ENCODE results near the gene TANC1.

Gene TANC1

GRCh38 chr2:158998551-158999248, 30.3 kb downstream of the TANC1 start:
- H2BK120ac ChIP-seq (ENCODE audit: insufficient read depth, low read length, poor library complexity): no peak overlapping the region
- H3K79me2 ChIP-seq (ENCODE audit: control insufficient read depth, insufficient read depth, low read length, poor library complexity): no peaks in the 10 kb centered on the region
- H3K27ac ChIP-seq (ENCODE audit: low read depth, low read length): no peak overlapping the region
- peak overlapping the region; percentile 24 for H3K14ac ChIP-seq (ENCODE audit: low read length)
- H4K8ac ChIP-seq (ENCODE audit: low read depth, low read length): no peak overlapping the region
- H3K9ac ChIP-seq (ENCODE audit: low read length): no peak overlapping the region
- no peak overlapping the region for H4K91ac ChIP-seq (ENCODE audit: low read depth, low read length)
- peak overlapping the region; percentile 12 for H3K4ac ChIP-seq (ENCODE audit: low read depth, low read length)
- H2BK12ac ChIP-seq (ENCODE audit: low read length): peak overlapping the region; percentile 33
- H4K12ac ChIP-seq (ENCODE audit: low read depth, low read length): no peak overlapping the region
- H3K4me2 ChIP-seq (ENCODE audit: low read length): no peak overlapping the region
- peaks cover 10% of the 10 kb centered on the region for H3K79me1 ChIP-seq (ENCODE audit: low read length)
- H2BK5ac ChIP-seq (ENCODE audit: low read depth, low read length, poor library complexity): no peak overlapping the region
- no peak for DNase-seq
- no peak overlapping the region for H3K23ac ChIP-seq (ENCODE audit: low read length)
- no CpG with 5 or more reads among the region's 6 CpGs for whole genome bisulfite sequencing (ENCODE audit: extremely low coverage, insufficient coverage, insufficient read length)
- no peaks in the 10 kb centered on the region for H3K27me3 ChIP-seq (ENCODE audit: insufficient read depth, low read length)
- peak overlapping the region; percentile 80 for H3K18ac ChIP-seq (ENCODE audit: low read length)
- peaks cover 29 to 39% of the 10 kb centered on the region in 2 experiments for H3K4me1 ChIP-seq (ENCODE audit: control insufficient read depth in 1 of 2, insufficient read depth in 2 of 2, low read length in 2 of 2)
- H3K9me3 ChIP-seq (ENCODE audit: insufficient read depth, low read depth, low read length): no peaks in the 10 kb centered on the region
- no peak overlapping the region for H3K4me3 ChIP-seq (ENCODE audit: low read depth, low read length)
- H2AFZ ChIP-seq (ENCODE audit: insufficient read depth, low read length, poor library complexity): no peak overlapping the region
- H3K36me3 ChIP-seq (ENCODE audit: control insufficient read depth in 1 of 2, insufficient read depth in 2 of 2, low read length in 2 of 2): peaks cover 8% of the 10 kb centered on the region in 2 experiments
- H2AK5ac ChIP-seq (ENCODE audit: low read length): no peak overlapping the region

- Histone ChIP-seq H3K9me3 (ENCODE audit: insufficient read depth, low read depth, low read length) (no peaks in the 10 kb centered on the region), H3K27me3 (ENCODE audit: insufficient read depth, low read length) (no peaks in the 10 kb centered on the region), H3K27ac (ENCODE audit: low read depth, low read length) (no peak overlapping the region), H3K23ac (ENCODE audit: low read length) (no peak overlapping the region), H4K91ac (ENCODE audit: low read depth, low read length) (no peak overlapping the region), H3K9ac (ENCODE audit: low read length) (no peak overlapping the region), H2AK5ac (ENCODE audit: low read length) (no peak overlapping the region), H3K18ac (ENCODE audit: low read length) (no peak overlapping the region), H2AFZ (ENCODE audit: insufficient read depth, low read length, poor library complexity) (no peak overlapping the region), H3K36me3 (ENCODE audit: control insufficient read depth in 1 of 2, insufficient read depth in 2 of 2, low read length in 2 of 2) (peaks cover 8 to 9% of the 10 kb centered on the region in 2 experiments), H3K4me1 (ENCODE audit: control insufficient read depth in 1 of 2, insufficient read depth in 2 of 2, low read length in 2 of 2) (peaks cover 29 to 39% of the 10 kb centered on the region in 2 experiments), H3K4me3 (ENCODE audit: low read depth, low read length) (no peak overlapping the region), H3K79me1 (ENCODE audit: low read length) (peaks cover 10% of the 10 kb centered on the region), H2BK120ac (ENCODE audit: insufficient read depth, low read length, poor library complexity) (no peak overlapping the region), H3K4me2 (ENCODE audit: low read length) (no peak overlapping the region), H3K79me2 (ENCODE audit: control insufficient read depth, insufficient read depth, low read length, poor library complexity) (no peaks in the 10 kb centered on the region), H3K4ac (ENCODE audit: low read depth, low read length) (no peak overlapping the region), H2BK5ac (ENCODE audit: low read depth, low read length, poor library complexity) (no peak overlapping the region), H4K12ac (ENCODE audit: low read depth, low read length) (no peak overlapping the region), H4K8ac (ENCODE audit: low read depth, low read length) (no peak overlapping the region), H3K14ac (ENCODE audit: low read length) (no peak overlapping the region), H2BK12ac (ENCODE audit: low read length) (no peak overlapping the region)
- WGBS (ENCODE audit: extremely low coverage, insufficient coverage, insufficient read length): no CpG with 5 or more reads among the region's 4 CpGs
- DNase-seq: no peak
Observed at GRCh38 chr2:158999458-158999857, 31.0 kb downstream of the TANC1 start.

- H2BK120ac ChIP-seq (ENCODE audit: insufficient read depth, low read length, poor library complexity): peak overlapping the region; percentile 0
- WGBS (ENCODE audit: extremely low coverage, insufficient coverage, insufficient read length): 100% methylated on average over 2 of the region's 8 CpGs
- no peak overlapping the region for H4K12ac ChIP-seq (ENCODE audit: low read depth, low read length)
Observed at GRCh38 chr2:159000072-159000471, 31.6 kb downstream of the TANC1 start.

GRCh38 chr2:159002462-159003111, 34.1 kb downstream of the TANC1 start:
- no CpG with 5 or more reads among the region's 7 CpGs for WGBS (ENCODE audit: extremely low coverage, insufficient coverage, insufficient read length)
- Histone ChIP-seq H3K4me1 (ENCODE audit: control insufficient read depth in 1 of 2, insufficient read depth in 2 of 2, low read length in 2 of 2) (peaks cover 22 to 30% of the 10 kb centered on the region in 2 experiments), H3K79me2 (ENCODE audit: control insufficient read depth, insufficient read depth, low read length, poor library complexity) (no peaks in the 10 kb centered on the region), H2BK120ac (ENCODE audit: insufficient read depth, low read length, poor library complexity) (no peak overlapping the region), H3K79me1 (ENCODE audit: low read length) (peaks cover 7% of the 10 kb centered on the region), H3K27me3 (ENCODE audit: insufficient read depth, low read length) (no peaks in the 10 kb centered on the region), H3K36me3 (ENCODE audit: control insufficient read depth in 1 of 2, insufficient read depth in 2 of 2, low read length in 2 of 2) (peaks cover 9 to 16% of the 10 kb centered on the region in 2 experiments), H3K4ac (ENCODE audit: low read depth, low read length) (no peak overlapping the region), H2BK12ac (ENCODE audit: low read length) (no peak overlapping the region), H3K18ac (ENCODE audit: low read length) (no peak overlapping the region), H3K4me2 (ENCODE audit: low read length) (no peak overlapping the region), H2AFZ (ENCODE audit: insufficient read depth, low read length, poor library complexity) (no peak overlapping the region), H3K14ac (ENCODE audit: low read length) (no peak overlapping the region), H4K8ac (ENCODE audit: low read depth, low read length) (no peak overlapping the region), H4K12ac (ENCODE audit: low read depth, low read length) (no peak overlapping the region), H3K9me3 (ENCODE audit: insufficient read depth, low read depth, low read length) (peaks cover 5% of the 10 kb centered on the region), H2AK5ac (ENCODE audit: low read length) (no peak overlapping the region), H3K27ac (ENCODE audit: low read depth, low read length) (no peak overlapping the region), H3K9ac (ENCODE audit: low read length) (no peak overlapping the region), H3K23ac (ENCODE audit: low read length) (no peak overlapping the region), H2BK5ac (ENCODE audit: low read depth, low read length, poor library complexity) (no peak overlapping the region), H3K4me3 (ENCODE audit: low read depth, low read length) (no peak overlapping the region), H4K91ac (ENCODE audit: low read depth, low read length) (no peak overlapping the region)
- DNase-seq: no peak

More at GRCh38 chr2:159000072-159000471, 31.6 kb downstream of the TANC1 start:
- H3K36me3 ChIP-seq (ENCODE audit: control insufficient read depth in 1 of 2, insufficient read depth in 2 of 2, low read length in 2 of 2): peaks cover 8 to 11% of the 10 kb centered on the region in 2 experiments
- no peak for DNase-seq
- peak overlapping the region; percentile 9 for H2BK12ac ChIP-seq (ENCODE audit: low read length)
- peak overlapping the region; percentile 45 for H3K18ac ChIP-seq (ENCODE audit: low read length)
- H4K8ac ChIP-seq (ENCODE audit: low read depth, low read length): no peak overlapping the region
- H3K4me2 ChIP-seq (ENCODE audit: low read length): no peak overlapping the region
- H3K4me3 ChIP-seq (ENCODE audit: low read depth, low read length): no peak overlapping the region
- H2BK5ac ChIP-seq (ENCODE audit: low read depth, low read length, poor library complexity): no peak overlapping the region
- no peaks in the 10 kb centered on the region for H3K27me3 ChIP-seq (ENCODE audit: insufficient read depth, low read length)
- H3K79me1 ChIP-seq (ENCODE audit: low read length): peaks cover 10% of the 10 kb centered on the region
- no peak overlapping the region for H3K27ac ChIP-seq (ENCODE audit: low read depth, low read length)
- peak overlapping the region; percentile 9 for H3K4ac ChIP-seq (ENCODE audit: low read depth, low read length)
- peaks cover 29 to 39% of the 10 kb centered on the region in 2 experiments for H3K4me1 ChIP-seq (ENCODE audit: control insufficient read depth in 1 of 2, insufficient read depth in 2 of 2, low read length in 2 of 2)
- H3K9me3 ChIP-seq (ENCODE audit: insufficient read depth, low read depth, low read length): peaks cover 3% of the 10 kb centered on the region
- peak overlapping the region; percentile 42 for H2AK5ac ChIP-seq (ENCODE audit: low read length)
- peak overlapping the region; percentile 4 for H3K14ac ChIP-seq (ENCODE audit: low read length)
- peak overlapping the region; percentile 11 for H4K91ac ChIP-seq (ENCODE audit: low read depth, low read length)
- no peak overlapping the region for H3K23ac ChIP-seq (ENCODE audit: low read length)
- H3K79me2 ChIP-seq (ENCODE audit: control insufficient read depth, insufficient read depth, low read length, poor library complexity): no peaks in the 10 kb centered on the region
- H2AFZ ChIP-seq (ENCODE audit: insufficient read depth, low read length, poor library complexity): no peak overlapping the region
- H3K9ac ChIP-seq (ENCODE audit: low read length): no peak overlapping the region

All from trophoblast cell (in vitro differentiated cells and primary cell).